Psoas muscle (tissue), 8 donors: Measurements from ENCODE around the gene TTLL4. TPM values are rescaled to one million over a fixed set of nuclear protein-coding genes. Genes with fewer than 3 reads are reported as not detected.

ENCODE experiments used
- ATAC-seq, 4 donors: fragments of 200-7000 bp; cut with Tn5 transposase; one replicate each; pipeline ENCODE4 v1.9.1; 2020; ENCODE audit warnings: moderate library complexity in 3 of 4, mild to moderate bottlenecking in 2 of 4
- DNase-seq, 2 donors: peaks; one replicate each; pipeline ENCODE4 v3.0.0-alpha.2; 2020
- H3K27ac ChIP-seq: fragments of 200-600 bp; one replicate; pipeline ENCODE4 v1.8.0; 2022
- H3K27me3 ChIP-seq, 3 donors: fragments of 200-600 bp in 1 of 3; one replicate each; pipeline versions ENCODE4 v1.6.1 to v1.8.0; 2013 to 2022; ENCODE audit warnings: low read length in 2 of 3, mild to moderate bottlenecking in 2 of 3, moderate library complexity in 1 of 3; ENCODE audit not compliant: insufficient read depth in 3 of 3
- H3K36me3 ChIP-seq, 2 donors: fragments of 200-600 bp in 1 of 2; one replicate each; pipeline versions ENCODE4 v1.6.1 to v1.8.0; 2013 to 2022; ENCODE audit warnings: low read depth in 1 of 2, mild to moderate bottlenecking in 1 of 2, moderate library complexity in 1 of 2; ENCODE audit not compliant: insufficient read depth in 1 of 2
- H3K4me1 ChIP-seq: fragments of 200-600 bp; one replicate; pipeline ENCODE4 v1.8.0; 2022
- H3K4me3 ChIP-seq: fragments of 200-600 bp; one replicate; pipeline ENCODE4 v1.8.0; 2022; ENCODE audit warnings: mild to moderate bottlenecking
- H3K9me3 ChIP-seq: fragments of 200-600 bp; one replicate; pipeline ENCODE4 v1.8.0; 2022
- CTCF ChIP-seq: fragments of 200-600 bp; IDR thresholded peaks from one replicate; pipeline ENCODE4 v1.8.0; 2022; ENCODE audit warnings: antibody characterized with exemption
- WGBS, 3 donors: extraction: QIAGEN DNeasy Blood & Tissue Kit; methylation state at CpG; one replicate each; pipeline versions ENCODE4 v1.1.6 to v1.1.7; 2013; 5-methylcytosine and 5-hydroxymethylcytosine counted together
- intact Hi-C, 2 donors: fragments of 100-400 bp; cut with DNase I; formaldehyde crosslinking; loops; one replicate each; pipeline versions ENCODE4 v1.11.0 to v1.14.2; 2022
- polyA plus RNA-seq, 3 donors: library from polyadenylated mRNA; stranded (reverse); fragments of 200-250 nt; gene quantifications; one replicate each; pipeline ENCODE4 v1.2.3, GENCODE V29; 2013
- total RNA-seq, 4 donors: library from RNA; stranded (reverse); fragmentation: NEBNext Ultra II Directional in 2 of 4; extraction: Animal tissue kit (Norgen Biotek cat#: 25700) in 2 of 4; gene quantifications; one replicate each; pipeline versions ENCODE4 v1.2.1 to v1.2.4, GENCODE V29; 2021 to 2023
- donor health status: healthy with polysubstance abuse.
- donor health status: DM: no; HTN: no; CAD: no; lungs with moderate emphysema.
- donor health status: Bipolar disorder and iron deficiency.
- donor health status: healthy.
- donor health status: DM: yes; HTN: yes; CAD: no.
- donor health status: DM: no; HTN: no; CAD: no.
- donor health status: DM: no; HTN: no; CAD: no.
- donor health status: DM: yes; HTN: yes; CAD: no.

TTLL4 gene
- total and polyA plus RNA-seq, 7 donors, result 9.2 to 15.7 (median 14.0) TPM

- no peak for DNase-seq
- H3K4me3 ChIP-seq, result peak overlapping the region; percentile 91
- H3K9me3 ChIP-seq, result no peaks in the 10 kb centered on the region
- intact Hi-C loops, result loop anchor here in 1 of 2 donors (5.0 kb wide), 1 partner anchor 72 kb away; the partner anchor contains the start of gene CYP27A1
- no peaks in the 10 kb centered on the region for H3K36me3 ChIP-seq
- peaks cover 9% of the 10 kb centered on the region for H3K4me1 ChIP-seq
- H3K27me3 ChIP-seq, result no peaks in the 10 kb centered on the region
- no peak for TF ChIP-seq CTCF
- H3K27ac ChIP-seq, result peak overlapping the region; percentile 92
- WGBS, 3 donors, result 82 to 87% (median 83%) methylated on average over 8 of the region's 8 CpGs
- ATAC-seq, result no peak
Observed at GRCh38 chr2:218709908-218710307, 727 bp upstream of the TTLL4 start.

- ATAC-seq, result peak in 2 of 4 donors; percentile 5 to 16
- DNase-seq, result no peak
- H3K27me3 ChIP-seq, result no peaks in the 10 kb centered on the region
- H3K27ac ChIP-seq, result peak overlapping the region; percentile 92
- H3K4me1 ChIP-seq, result peaks cover 9% of the 10 kb centered on the region
- no peaks in the 10 kb centered on the region for H3K36me3 ChIP-seq
- H3K9me3 ChIP-seq, result no peaks in the 10 kb centered on the region
- 38 to 49% (median 41%) methylated on average over 14 of the region's 14 CpGs for WGBS, 3 donors
- intact Hi-C loops, result loop anchor here in 1 of 2 donors (5.0 kb wide), 1 partner anchor 72 kb away; the partner anchor contains the start of gene CYP27A1
- no peak for TF ChIP-seq CTCF
- H3K4me3 ChIP-seq, result peak overlapping the region; percentile 91
Observed at GRCh38 chr2:218710334-218710686, 325 bp upstream of the TTLL4 start.

- TF ChIP-seq CTCF, result no peak
- Histone ChIP-seq H3K4me3 (peak overlapping the region; percentile 91), H3K36me3 (peaks cover 0 to 9% of the 10 kb centered on the region in 2 donors), H3K27me3 (no peaks in the 10 kb centered on the region), H3K27ac (peak overlapping the region; percentile 92), H3K9me3 (no peaks in the 10 kb centered on the region), H3K4me1 (peaks cover 9% of the 10 kb centered on the region)
- DNase-seq (no peak), ATAC-seq (no peak)
- intact Hi-C loops, result loop anchor here in 1 of 2 donors (1.0 to 5.0 kb wide), 2 partner anchors 71 to 136 kb away; partner anchors contain the start of gene CYP27A1
- 13 to 26% (median 17%) methylated on average over 5 of the region's 5 CpGs for WGBS, 3 donors
Observed at GRCh38 chr2:218711550-218711929, 905 bp downstream of the TTLL4 start.

GRCh38 chr2:218713922-218714321, 3.3 kb downstream of the TTLL4 start:
- Histone ChIP-seq H3K27me3 (no peaks in the 10 kb centered on the region), H3K4me3 (no peak overlapping the region), H3K36me3 (peaks cover 0 to 11% of the 10 kb centered on the region in 2 donors), H3K9me3 (no peaks in the 10 kb centered on the region), H3K27ac (no peak overlapping the region), H3K4me1 (peaks cover 14% of the 10 kb centered on the region)
- DNase-seq (no peak), ATAC-seq (no peak)
- TF ChIP-seq CTCF, result no peak
- intact Hi-C loops, result loop anchor here in 1 of 2 donors (5.0 kb wide), 1 partner anchor 68 kb away; the partner anchor contains the start of gene CYP27A1
- WGBS, 3 donors, result 90 to 97% (median 95%) methylated on average over 2 of the region's 2 CpGs

GRCh38 chr2:218716070-218716469, 5.4 kb downstream of the TTLL4 start:
- DNase-seq, result no peak
- Histone ChIP-seq H3K36me3 (peaks cover 0 to 11% of the 10 kb centered on the region in 2 donors), H3K27ac (no peak overlapping the region), H3K27me3 (no peaks in the 10 kb centered on the region), H3K9me3 (no peaks in the 10 kb centered on the region), H3K4me3 (no peak overlapping the region), H3K4me1 (peaks cover 14% of the 10 kb centered on the region)
- ATAC-seq, result no peak
- intact Hi-C loops, result no loop called here
- TF ChIP-seq CTCF, result no peak
- WGBS, 3 donors, result 46 to 56% (median 50%) methylated on average over 4 of the region's 4 CpGs
